HG03521 (cell line): ENCODE data around the gene KAT8.
A peak's percentile ranks its signal among the peaks of the same experiment; 100 is the strongest.

ENCODE experiments used
- ATAC-seq: cut with Tn5 transposase; IDR thresholded peaks from one replicate; pipeline ENCODE4 v1.9.1; 2021; ENCODE audit warnings: mild to moderate bottlenecking, moderate library complexity; ENCODE audit not compliant: unreplicated experiment

Gene KAT8

DNA sequence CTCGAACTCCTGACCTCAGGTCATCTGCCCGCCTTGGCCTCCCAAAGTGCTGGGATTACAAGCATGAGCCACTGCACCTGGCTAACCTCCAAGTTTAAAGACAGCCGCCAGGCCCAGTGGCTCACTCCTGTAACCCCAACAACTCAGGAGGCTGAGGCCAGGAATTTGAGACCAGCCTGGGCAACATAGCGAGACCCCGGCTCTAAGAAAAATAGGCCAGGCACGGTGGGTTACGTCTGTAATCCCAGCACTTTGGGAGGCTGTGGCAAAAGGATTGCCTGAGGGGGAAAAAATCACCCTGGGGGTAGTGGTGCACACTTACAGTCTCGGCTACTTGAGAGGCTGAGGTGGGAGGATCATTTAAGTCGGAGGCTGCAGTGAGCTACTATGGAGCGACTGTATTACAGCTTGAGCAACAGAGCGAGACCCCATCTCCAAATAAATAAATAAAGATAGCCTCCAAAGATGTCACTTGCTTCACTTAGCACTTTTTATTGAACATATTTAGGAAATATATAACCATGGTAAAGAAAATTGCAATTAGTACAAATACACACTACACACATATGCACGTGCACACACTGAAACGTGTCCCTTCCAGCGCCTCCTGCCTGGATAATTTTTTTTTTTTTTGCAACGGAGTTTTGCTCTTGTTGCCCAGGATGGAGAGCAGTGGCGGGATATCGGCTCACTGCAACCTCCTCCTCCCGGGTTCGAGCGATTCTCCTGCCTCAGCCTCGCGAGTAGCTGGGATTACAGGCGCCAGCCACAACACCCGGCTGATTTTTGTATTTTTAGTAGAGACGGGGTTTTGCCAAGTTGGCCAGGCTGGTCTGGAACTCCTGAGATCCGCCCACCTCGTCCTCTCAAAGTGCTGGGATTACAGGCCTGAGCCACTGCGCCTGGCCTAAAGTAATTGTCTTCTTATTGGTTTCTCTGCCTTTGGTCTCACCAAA, 10.7 kb upstream of the KAT8 start:
- no peak for ATAC-seq

DNA sequence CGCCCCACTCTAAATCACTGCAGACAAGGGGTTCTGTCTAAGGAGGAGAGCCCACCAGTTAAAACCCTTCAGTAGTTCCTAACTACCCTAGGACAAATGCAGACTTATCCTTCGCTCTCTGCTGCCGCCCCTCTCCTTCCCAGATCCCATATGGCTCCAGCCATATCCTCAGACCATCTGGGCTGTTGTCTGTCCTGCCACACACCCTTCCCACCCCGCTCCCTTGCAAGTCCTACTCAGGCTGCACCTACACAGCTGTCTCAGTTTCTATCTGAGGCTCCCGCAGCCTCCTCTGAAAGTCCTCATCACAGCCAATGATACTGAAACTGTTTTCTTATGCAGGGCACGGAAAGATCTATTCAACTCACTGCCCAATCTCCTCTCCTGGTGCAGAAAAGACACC, 10.0 kb upstream of the KAT8 start:
- peak; percentile 39 for ATAC-seq

DNA sequence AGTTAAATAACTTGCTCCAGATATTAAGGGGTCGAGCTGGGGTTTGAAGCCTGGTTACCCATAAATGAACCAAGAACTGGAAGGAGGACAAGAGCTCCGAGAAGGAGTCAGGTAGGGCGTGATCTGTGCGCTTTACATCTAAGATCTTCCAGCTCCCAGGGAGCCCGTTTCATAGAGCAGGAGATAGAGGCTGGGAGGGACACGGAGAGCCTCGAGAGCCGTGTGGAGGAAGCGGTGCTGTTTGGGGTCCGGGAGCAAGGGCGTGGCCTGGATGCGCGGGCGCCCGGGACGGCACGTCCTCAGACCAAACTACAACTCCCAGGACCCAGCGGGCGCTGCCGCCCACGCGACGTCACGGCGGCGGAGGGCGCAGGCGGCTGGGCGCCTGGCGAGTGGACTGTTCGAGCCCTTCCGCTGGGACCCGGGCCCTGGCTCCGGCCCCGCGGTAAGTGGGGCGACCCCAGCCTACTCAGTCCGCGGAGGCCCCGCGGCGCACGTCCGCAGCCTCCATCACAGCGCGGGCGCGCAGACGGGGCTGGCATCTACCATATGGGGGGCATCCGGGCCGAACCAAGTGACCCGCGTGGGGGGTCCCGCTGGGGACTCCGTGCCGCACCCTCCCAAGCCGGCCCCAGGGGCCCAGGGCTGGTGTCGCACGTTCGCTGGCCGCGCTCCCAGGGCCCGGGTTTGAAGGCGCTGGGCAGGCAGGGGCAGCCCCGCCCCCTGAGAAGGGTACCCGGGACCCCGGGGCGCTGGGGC, 9.2 kb upstream of the KAT8 start, which contains the start of gene BCKDK:
Gene BCKDK (plus strand): TSS at position 352 of the 759 bp plus-strand sequence. CDS start 838 bp downstream, outside the sequence.
- ATAC-seq: peak; percentile 81

DNA sequence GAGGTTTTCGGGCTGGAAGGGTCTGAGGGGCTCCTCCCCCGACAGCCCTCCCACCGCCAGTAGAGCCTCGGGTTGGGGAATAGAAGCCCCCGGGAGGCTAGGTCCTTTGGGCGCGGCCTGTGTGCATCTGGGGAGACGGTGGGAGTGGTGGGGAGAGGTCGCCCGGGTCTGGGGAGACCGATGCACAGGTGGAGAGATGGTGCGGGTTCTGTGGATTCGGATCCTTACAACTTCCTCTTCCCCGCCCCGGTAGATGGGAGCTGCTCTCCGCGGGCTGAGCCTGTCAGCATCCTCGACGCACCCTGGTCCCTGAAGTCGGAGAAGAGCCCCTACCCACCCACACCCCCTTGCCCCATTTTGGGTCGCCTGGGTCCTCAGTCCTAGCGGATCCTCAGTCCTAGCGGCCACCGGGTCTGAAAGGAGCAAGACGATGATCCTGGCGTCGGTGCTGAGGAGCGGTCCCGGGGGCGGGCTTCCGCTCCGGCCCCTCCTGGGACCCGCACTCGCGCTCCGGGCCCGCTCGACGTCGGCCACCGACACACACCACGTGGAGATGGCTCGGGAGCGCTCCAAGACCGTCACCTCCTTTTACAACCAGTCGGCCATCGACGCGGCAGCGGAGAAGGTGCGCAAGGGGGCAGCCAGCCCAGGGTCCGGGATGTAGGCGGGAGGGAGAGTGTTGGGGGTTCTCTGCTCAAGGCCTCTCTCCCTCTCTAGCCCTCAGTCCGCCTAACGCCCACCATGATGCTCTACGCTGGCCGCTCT, 8.5 kb upstream of the KAT8 start:
- ATAC-seq: no peak

DNA sequence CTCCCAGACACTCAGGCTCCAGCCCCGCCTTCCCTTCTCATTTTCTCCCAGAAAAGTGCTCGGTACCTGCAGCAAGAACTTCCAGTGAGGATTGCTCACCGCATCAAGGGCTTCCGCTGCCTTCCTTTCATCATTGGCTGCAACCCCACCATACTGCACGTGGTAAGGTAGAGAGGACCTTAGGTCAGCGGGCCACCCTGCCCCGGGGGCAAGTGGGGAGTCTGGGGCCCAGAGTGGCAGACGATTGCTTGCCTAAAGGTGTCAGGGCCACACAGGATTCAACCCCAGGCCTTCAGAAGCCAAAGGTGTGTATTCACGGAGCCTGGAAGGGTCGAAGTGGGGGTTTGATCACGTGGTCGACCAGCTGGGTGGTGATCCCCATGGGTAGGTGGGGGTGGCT, 7.8 kb upstream of the KAT8 start:
- no peak for ATAC-seq

DNA sequence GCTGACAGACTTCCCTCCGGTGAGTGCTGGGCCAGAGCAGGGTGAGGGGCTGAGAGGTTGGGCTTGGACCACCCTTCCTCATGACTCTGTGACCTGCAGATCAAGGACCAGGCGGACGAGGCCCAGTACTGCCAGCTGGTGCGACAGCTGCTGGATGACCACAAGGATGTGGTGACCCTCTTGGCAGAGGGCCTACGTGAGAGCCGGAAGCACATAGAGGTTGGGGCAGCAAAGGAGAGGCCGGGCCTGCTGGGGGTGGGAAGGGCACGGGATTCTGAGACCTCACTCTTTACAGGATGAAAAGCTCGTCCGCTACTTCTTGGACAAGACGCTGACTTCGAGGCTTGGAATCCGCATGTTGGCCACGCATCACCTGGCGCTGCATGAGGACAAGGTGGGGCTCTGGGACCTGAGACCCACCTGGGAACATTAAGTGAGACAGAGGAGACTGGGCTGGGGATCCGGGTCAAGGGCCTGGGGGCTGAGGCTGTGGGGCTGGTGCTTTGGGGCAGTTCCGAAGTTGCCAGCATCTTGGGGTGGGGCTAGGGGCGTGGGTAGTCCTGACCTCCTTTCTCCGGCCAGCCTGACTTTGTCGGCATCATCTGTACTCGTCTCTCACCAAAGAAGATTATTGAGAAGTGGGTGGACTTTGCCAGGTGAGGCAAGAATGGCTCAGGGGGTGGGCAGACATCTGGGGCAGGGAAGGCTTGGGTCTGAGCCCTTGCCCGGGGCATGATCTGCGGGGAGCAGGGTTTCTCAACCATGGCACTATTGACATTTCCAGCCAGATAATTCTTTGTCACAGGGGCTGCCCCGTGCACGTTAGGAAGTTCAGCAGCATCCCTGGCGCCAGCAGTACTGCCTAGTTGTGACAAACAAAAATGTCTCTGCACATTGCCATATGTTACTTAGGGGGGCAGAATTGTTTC, 7.1 kb upstream of the KAT8 start:
- ATAC-seq: no peak

DNA sequence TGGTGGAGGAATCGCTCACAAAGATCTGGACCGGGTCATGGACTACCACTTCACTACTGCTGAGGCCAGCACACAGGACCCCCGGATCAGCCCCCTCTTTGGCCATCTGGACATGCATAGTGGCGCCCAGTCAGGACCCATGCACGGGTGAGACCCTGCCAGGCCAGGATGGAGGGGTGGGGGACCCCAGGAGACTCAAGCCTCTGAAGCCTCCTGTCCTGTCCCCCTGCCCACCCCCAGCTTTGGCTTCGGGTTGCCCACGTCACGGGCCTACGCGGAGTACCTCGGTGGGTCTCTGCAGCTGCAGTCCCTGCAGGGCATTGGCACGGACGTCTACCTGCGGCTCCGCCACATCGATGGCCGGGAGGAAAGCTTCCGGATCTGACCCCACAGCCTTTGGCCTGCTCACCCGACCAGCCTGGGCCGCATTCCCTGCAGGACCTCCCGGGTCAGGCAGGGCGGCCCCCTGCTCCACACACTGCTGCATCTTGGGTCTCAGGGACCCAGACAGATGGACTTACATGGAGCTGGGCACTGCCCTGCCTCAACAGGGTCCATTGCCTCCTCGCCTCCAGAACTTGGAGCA, 5.5 kb upstream of the KAT8 start:
- ATAC-seq: no peak

DNA sequence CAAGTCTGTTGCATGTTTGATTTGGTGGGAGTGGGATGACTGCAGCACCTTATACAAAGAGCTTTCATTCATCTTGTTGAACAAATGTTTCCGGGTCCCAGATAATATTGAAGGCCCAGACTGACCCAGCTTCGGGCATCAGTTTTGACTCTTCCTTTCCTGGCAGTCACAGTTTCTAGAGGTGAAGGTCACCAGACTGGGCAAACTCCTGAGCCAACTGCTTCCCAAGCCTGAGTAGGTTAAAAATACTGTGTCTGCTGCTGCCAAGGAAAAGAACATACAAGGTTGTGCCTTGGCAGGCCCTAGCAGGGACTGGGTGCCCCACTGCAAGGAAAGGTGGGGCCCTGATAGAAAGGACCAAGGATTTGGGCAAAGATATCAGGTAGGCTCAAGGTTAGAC, 4.8 kb upstream of the KAT8 start:
- ATAC-seq: no peak

DNA sequence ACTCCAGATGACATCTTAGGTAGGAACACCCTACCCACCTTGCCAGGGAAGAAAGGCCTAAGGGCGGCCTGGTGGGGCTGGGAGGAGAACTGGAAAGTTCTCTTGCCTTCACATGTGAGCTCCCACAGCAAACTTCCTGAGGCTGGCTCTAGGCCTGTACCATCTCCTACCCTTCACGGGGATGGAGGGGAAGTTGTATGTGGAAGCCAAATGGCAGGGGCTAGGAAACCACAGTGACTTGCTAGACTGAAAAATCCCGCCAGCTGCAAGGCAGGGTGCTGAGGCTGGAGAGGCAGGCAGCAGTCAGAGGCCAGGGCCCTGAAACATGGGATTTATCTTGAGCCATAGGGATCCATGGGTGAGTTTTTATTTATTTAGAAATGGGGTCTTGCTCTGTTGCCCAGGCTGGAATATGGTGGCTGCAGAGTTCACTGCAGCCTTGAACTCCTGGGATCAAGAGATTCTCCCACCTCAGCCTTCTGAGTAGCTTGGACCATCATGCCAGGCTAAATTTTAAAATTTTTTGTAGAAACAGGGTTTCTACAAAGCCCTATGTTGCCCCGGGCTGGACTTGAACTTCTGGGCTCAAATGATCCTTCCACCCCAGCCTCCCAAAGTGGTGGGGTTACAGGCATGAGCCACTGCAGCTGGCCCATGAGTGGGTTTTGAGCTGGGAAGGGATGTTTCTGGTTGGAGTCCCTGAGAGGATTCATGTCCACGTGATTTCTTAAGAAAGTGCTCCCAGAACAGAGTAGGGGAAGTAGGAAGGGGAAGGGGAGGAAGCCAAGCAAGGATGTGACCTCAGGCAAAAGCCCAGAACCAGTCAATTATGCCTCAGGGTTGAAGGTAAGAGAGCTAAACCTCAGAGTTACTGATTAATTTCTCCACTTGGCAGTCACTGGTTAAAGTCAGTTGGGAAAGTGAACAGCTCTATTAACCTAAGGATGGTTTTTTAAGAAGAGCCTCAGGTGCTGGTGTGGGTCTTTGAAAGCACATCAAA, 4.0 kb upstream of the KAT8 start:
- ATAC-seq: no peak

DNA sequence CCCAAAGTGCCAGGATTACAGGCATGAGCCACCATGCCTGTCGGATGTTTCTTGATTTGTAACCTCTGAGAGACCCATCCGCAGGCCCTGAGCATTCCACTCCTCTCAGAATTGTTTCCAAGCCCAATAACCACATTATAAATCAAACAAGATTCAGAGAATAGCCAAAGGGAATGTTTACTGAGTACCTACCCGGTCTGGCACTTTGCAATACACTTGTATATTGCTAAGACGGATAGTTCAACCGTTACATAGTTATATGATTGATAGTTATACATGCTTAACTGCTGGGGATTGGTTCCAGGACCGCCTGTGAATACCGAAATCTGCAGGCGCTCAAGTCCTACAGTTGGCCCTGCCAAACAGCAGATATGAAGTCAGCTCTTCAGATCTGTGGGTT, 3.0 kb upstream of the KAT8 start:
- no peak for ATAC-seq

DNA sequence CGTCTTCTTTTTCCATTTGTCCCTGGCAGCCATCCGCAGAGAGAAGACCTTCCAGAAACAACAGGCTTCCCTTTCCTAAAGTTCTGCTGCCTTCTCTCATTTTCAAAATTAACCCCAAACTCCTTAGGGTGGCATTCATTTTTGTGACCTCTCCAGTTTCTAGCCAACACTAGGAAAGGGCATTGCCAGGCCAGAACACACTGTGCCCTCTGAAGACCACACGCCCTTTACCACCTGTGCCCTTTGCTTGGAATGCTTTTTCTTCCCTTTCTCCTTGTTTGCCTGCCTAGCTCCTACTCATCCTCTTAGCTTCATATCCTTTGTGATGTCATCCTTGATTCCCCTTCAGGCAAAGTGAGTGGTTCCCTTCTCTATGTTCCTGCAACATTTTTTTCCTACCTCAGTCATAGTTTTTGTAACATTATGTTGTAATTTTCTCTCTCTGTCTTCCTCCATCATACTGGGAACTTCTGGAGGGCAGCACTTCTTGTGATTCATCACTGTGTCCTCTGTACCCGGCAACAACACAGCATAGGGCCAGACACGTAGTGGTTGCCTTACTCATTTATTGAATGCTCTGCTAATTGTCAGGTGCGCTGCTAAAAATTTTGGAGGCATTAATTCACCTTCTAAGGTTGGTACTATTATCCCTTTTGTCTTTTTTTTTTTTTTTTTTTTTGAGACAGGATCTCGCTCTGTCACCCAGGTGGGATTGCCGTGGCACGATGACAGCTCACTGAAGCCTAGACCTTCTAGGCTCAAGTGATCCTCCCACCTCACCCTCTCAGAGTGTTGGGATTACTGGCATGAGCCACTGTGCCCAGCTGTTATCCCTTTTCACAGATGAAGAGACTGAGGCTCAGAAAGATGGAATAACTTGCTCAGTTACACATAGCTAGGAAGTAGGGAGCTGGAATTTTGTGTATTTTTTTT, 1.0 kb downstream of the KAT8 start:
- ATAC-seq: no peak

DNA sequence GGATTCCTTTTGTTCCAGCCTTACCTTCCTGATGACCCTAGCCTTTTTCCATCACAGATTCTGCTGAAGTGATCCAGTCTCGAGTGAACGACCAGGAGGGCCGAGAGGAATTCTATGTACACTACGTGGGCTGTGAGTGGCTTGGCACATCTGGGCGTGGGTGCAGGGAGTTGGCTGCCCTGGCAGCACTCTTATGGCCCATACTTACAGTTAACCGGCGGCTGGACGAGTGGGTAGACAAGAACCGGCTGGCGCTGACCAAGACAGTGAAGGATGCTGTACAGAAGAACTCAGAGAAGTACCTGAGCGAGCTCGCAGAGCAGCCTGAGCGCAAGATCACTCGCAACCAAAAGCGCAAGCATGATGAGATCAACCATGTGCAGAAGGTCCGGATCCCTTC, 2.7 kb downstream of the KAT8 start:
- no peak for ATAC-seq

DNA sequence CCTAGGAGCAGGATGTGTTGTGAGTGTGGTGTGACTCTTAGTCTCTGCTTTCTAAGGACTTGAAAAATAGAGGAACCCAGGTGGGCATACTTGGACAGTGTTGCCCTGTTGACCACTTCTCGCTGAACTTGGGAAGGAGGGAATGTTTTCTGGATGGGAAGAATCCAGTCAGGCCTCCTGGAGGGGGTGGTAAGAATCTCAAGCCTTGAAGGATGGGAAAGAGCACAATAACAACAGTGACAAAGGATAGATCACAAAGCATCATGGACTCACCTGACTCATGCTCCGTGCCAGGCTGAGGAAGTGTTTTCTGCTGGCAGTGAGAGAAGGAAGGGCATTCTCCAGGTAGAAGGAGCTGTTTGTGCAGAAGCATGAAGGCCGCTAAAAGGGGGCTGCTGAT, 8.4 kb downstream of the KAT8 start:
- ATAC-seq: no peak

DNA sequence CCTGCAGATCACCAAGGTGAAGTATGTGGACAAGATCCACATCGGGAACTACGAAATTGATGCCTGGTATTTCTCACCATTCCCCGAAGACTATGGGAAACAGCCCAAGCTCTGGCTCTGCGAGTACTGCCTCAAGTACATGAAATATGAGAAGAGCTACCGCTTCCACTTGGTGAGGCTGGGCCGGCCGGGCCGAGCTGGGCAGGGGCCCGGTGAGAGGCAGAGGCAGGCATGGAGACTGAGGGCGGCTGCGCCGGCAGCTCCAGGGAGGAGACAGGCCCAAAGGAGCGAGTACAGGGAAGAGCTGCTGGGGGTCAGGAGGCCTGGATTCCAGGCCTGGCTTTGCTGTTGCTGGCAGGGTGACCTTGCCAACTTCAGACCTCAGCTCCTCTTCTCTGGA, 9.7 kb downstream of the KAT8 start:
- no peak for ATAC-seq

DNA sequence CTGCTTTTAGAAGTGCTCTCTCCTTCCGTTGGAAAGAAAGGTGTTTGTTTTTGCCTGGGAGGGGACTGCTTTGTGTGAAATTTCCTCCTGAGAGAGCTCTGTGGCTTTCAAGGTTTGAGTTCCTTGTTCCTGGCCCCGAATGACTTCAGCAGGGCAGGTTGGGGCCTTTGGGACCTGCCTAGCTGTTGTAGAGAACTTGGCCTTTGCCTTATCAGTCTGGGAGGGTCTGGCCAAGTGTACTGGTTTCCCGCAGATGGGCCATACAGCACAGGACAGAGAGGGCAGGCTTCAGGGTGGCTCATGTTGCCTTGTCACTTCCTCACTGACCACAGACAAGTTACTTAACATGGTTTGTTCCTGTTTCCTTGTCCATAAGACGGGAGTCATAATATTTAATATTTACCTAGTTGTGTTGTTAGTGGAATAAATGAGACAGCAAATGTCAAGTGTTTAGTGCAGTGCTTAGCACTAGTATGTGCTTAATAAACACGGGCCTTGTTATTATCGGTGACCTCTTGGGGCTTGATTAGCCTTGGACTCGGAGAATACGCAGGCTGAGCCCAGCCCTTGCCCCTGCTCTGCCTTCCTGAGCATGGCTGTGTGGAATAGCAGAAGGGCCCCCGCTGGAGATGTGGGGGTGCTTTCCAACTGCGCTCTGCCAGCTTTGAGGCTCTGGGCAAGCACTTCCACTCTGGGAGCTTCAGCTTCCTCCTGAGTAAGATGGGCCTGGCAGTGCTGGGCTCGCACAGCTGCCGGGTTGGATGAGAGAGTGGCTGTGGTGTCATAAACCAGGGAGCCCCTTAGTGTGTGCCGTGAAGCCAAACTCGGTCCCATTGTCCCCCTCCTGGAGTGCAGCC, 11.5 kb downstream of the KAT8 start:
- ATAC-seq: no peak

DNA sequence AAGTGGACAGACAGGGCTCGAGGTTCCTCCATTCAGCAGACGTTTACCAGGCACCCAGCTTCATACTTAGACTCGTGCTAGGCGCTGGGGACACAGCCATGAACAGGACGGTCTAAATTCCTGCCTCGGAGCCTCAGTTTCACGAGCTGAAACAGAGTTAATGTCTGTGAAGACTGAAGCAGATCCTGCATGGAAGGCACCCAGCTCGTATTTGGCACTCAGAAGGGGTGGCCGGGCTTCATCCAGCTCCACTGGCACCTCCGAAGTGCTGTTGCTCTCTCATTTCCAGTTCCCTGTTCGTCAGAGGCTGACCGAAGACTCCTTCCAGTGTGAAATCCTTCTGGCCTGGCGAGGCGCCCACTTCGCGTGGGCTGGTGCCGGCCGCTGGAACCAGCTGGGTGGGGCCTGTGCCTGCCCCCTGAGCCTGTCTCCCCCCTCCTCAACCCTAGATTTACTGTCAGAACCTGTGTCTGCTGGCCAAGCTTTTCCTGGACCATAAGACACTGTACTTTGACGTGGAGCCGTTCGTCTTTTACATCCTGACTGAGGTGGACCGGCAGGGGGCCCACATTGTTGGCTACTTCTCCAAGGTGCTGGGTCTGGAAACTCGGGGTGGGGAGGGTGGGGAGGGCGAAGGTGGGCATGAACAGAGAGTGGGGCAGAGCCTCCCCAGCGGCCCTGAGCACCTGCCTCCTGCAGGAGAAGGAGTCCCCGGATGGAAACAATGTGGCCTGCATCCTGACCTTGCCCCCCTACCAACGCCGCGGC, 12.3 kb downstream of the KAT8 start:
- no peak for ATAC-seq
